ENCODE data around the gene TMSB10. TPM values are rescaled to one million over a fixed set of nuclear protein-coding genes. Genes with fewer than 3 reads are reported as not detected.

Gene TMSB10
- total RNA-seq, 2 experiments from 2014 or later: 4,217 to 4,653 TPM

DNA sequence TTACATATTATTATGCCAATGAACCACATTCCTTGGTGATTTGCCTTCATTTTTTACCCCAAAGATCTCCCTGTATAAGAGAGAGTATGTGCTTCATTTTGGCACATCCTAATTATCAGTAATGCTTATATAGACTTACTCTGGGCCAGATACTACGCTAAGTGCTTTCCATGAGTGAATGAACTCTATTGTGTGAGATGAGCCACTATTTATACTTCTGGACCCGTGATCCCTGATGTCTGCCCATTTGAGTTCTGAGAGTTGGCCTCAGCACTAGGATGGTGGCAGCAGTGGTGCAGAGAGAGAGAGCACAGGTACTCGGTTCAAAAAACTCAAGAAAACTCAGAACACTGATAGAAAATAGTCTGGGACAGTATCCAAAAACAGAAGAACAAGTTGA lies 48.1 kb downstream of the TMSB10 start:
- peaks cover 4% of the 10 kb centered on the region for H3K4me1 Mint-ChIP-seq
- no peaks in the 10 kb centered on the region for H3K9me3 Mint-ChIP-seq
- peaks cover 20% of the 10 kb centered on the region for H3K36me3 Mint-ChIP-seq
- H3K27ac Mint-ChIP-seq: no peak overlapping the region
- POLR2A ChIA-PET: interaction anchor here (0.6 to 1.3 kb wide), 3 partner anchors 14 to 88 kb away, joined by 5 to 6 read pairs (median 6); partner anchors contain the start of gene KCMF1
- DNase-seq: no peak
- ATAC-seq (ENCODE audit: low read depth): no peak
- H3K27me3 Mint-ChIP-seq: no peaks in the 10 kb centered on the region
- no peak overlapping the region for H3K4me3 Mint-ChIP-seq

DNA sequence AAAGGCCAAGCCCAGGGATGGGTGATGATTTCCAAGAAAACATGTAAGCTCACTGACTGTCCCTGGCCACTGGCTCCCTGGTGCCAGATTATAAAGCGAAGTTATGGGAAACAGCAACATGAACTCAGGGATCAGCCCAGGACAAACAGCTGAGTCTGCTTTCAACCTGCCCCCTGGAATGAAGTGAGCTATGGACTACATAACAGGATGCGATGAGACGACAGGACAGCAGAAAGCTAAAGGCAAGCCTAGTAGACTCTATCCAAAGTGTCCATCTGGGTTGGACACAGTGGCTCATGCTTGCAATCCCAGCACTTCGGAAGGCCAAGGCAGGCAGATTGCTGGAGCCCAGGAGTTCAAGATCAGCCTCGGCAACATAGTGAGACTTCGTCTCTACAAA lies 48.9 kb downstream of the TMSB10 start:
- no peak for ATAC-seq (ENCODE audit: low read depth)

More for the DNA sequence above, 48.9 kb downstream of the TMSB10 start:
- no peak overlapping the region for H3K27ac Mint-ChIP-seq
- H3K9me3 Mint-ChIP-seq: no peaks in the 10 kb centered on the region
- H3K27me3 Mint-ChIP-seq: no peaks in the 10 kb centered on the region
- no peak for DNase-seq
- H3K36me3 Mint-ChIP-seq: peaks cover 21% of the 10 kb centered on the region
- POLR2A ChIA-PET: interaction anchor here (1.2 to 1.3 kb wide), 2 partner anchors 15 kb away, joined by 6 read pairs; partner anchors contain the start of gene KCMF1
- H3K4me3 Mint-ChIP-seq: no peak overlapping the region
- peaks cover 5% of the 10 kb centered on the region for H3K4me1 Mint-ChIP-seq

Other genes starting within 250 kb of the TMSB10 start
- 10 to 100 TPM; 81.1 to 85.5 TPM for gene TRABD2A, start 24.6 kb upstream of the TMSB10 start, total RNA-seq
- 10 to 100 TPM; 79.3 to 81.0 TPM for gene KCMF1, start 65.5 kb downstream of the TMSB10 start, total RNA-seq
- not detected for gene TCF7L1, start 227.7 kb downstream of the TMSB10 start, total RNA-seq

Data from activated naive CD8-positive, alpha-beta T cell treated with anti-CD3 and anti-CD28 coated beads, Interleukin-2, amount 10 ng/mL, durations not matched to agents 7 days and 5 days (primary cell).